Uterus (tissue), 4 donors: ENCODE data around the gene DAPK2. TPM values are rescaled to one million over a fixed set of nuclear protein-coding genes. Genes with fewer than 3 reads are reported as not detected.

Source experiments
- DNase-seq, 2 donors: peaks; one replicate each; pipeline ENCODE4 v3.0.0-alpha.2; 2019 to 2020
- H3K27ac ChIP-seq, 2 donors: fragments of 200-600 bp; sonication (generic); 1 replicate in 1 of 2; 2 replicates in 1 of 2; pipeline ENCODE4 v1.5.1; 2016 to 2018
- H3K27me3 ChIP-seq, 2 donors: fragments of 200-600 bp; sonication (generic); one replicate each; pipeline ENCODE4 v1.5.1; 2018 to 2019; ENCODE audit warnings: control low read depth in 1 of 2
- H3K36me3 ChIP-seq, 2 donors: fragments of 200-600 bp; sonication (generic); one replicate each; pipeline ENCODE4 v1.5.1; 2019; ENCODE audit warnings: control low read depth in 1 of 2
- H3K4me1 ChIP-seq, 2 donors: fragments of 200-600 bp; sonication (generic); one replicate each; pipeline ENCODE4 v1.5.1; 2018 to 2019; ENCODE audit warnings: control low read depth in 1 of 2
- H3K4me3 ChIP-seq, 2 donors: fragments of 200-600 bp; sonication (generic); 1 replicate in 1 of 2; 2 replicates in 1 of 2; pipeline ENCODE4 v1.5.1; 2018 to 2019; ENCODE audit warnings: mild to moderate bottlenecking in 1 of 2
- H3K9me3 ChIP-seq, 2 donors: fragments of 200-600 bp; sonication (generic); one replicate each; pipeline ENCODE4 v1.5.1; 2019; ENCODE audit warnings: control low read depth in 1 of 2
- POLR2A ChIP-seq, 2 donors: fragments of 450-650 bp; IDR thresholded peaks; one replicate each; pipeline ENCODE4 v1.6.1; 2016; ENCODE audit warnings: antibody characterized with exemption in 2 of 2, mild to moderate bottlenecking in 1 of 2, moderate library complexity in 1 of 2
- intact Hi-C: fragments of 100-400 bp; cut with DNase I; formaldehyde crosslinking; loops from one replicate; pipeline ENCODE4 v1.15.1; 2023; ENCODE audit warnings: low total_unique reads
- total RNA-seq, 4 donors: library from RNA; depleted of rRNA in 3 of 4; stranded (reverse); fragments of >200 nt in 3 of 4; gene quantifications; one replicate each; pipeline versions ENCODE4 v1.1.0 to v1.2.4, GENCODE V29; 2014 to 2023
- TF ChIP-seq, protein P1 (sequence below), 4 experiments: fragments of 200-600 bp in 2 of 4; fragments of 450-650 bp in 2 of 4; sonication (generic) in 2 of 4; IDR thresholded peaks; one replicate each; pipeline ENCODE4 v1.5.1; 2016 to 2019; ENCODE audit warnings: antibody characterized with exemption in 4 of 4, mild to moderate bottlenecking in 2 of 4, moderate library complexity in 1 of 4
- donor health status: DM: yes; HTN: yes; CAD: no.

DAPK2 gene
- total RNA-seq, 4 donors from 2014 or later = 0.88 to 5.3 (median 1.4) TPM

DNA sequence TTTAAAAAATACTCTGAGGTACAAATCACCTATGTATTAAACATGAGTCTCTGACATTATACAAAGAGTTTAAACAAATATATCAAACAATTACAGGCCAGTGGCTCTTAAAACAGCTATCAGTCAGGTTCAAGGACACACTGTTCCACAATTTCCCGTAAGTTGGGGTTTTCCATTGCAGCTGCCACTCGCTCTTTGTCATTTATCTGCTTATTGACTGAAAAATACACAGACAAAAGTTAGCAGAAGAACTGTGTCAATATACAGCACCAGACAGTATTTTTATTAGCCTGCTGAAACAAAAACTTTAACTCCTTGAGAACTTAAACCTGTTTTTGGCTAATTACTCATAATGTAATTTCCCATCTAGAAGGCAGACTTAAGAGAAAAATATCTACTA, 26.5 kb upstream of the DAPK2 start:
- peak overlapping the region in 1 of 2 donors; percentile 29 for H3K27ac ChIP-seq
- no peaks in the 10 kb centered on the region for H3K9me3 ChIP-seq
- H3K36me3 ChIP-seq = no peaks in the 10 kb centered on the region
- no peaks in the 10 kb centered on the region for H3K27me3 ChIP-seq
- TF ChIP-seq POLR2A (IDR thresholded peaks at IDR 0.05) = no peak
- TF ChIP-seq, protein P1, sequence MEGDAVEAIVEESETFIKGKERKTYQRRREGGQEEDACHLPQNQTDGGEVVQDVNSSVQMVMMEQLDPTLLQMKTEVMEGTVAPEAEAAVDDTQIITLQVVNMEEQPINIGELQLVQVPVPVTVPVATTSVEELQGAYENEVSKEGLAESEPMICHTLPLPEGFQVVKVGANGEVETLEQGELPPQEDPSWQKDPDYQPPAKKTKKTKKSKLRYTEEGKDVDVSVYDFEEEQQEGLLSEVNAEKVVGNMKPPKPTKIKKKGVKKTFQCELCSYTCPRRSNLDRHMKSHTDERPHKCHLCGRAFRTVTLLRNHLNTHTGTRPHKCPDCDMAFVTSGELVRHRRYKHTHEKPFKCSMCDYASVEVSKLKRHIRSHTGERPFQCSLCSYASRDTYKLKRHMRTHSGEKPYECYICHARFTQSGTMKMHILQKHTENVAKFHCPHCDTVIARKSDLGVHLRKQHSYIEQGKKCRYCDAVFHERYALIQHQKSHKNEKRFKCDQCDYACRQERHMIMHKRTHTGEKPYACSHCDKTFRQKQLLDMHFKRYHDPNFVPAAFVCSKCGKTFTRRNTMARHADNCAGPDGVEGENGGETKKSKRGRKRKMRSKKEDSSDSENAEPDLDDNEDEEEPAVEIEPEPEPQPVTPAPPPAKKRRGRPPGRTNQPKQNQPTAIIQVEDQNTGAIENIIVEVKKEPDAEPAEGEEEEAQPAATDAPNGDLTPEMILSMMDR (IDR thresholded peaks at IDR 0.05) = no peak
- H3K4me1 ChIP-seq = peaks cover 0 to 9% of the 10 kb centered on the region in 2 donors
- no peak for DNase-seq
- no peak overlapping the region for H3K4me3 ChIP-seq
- intact Hi-C loops = no loop called here

DNA sequence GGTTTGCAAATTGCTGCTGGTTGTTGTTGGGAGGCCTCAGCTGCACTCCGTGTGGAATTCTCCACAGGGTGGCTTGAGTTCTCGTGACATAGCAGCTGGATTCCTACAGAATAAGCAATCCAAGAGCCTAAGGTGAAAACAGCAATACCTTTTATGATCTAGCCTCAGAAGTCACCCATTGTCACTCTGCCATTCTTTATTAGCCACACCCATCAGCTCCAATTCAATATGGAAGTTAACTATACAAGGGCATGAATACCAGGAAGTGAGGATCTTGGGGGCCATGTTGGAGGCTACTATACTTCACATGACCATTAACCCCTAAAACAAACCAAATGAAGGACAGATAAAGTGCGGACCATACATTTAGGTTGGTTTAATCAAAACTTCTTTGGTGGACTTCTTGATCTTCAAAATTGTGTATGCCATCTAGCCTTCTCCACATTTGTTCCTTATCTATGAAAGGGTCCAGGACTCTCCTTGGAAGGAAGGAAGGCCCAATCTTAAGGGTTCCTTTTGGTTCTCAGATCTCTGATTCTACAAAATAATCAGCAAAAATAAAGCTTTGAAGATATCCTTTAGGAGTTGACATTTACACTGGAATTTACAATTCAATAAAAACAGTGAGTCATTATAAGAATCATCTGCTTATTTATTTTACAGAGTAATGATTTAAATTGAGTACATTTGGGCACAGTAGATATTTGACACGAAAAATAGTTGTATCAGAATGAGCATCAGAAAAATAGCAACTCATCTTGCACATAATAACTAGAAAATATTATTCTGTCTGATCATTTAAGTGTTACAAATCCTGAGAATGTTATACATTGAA, 25.9 kb upstream of the DAPK2 start:
- intact Hi-C loops = no loop called here
- no peak for DNase-seq
- peak overlapping the region; percentile 76 to 78 for H3K27ac ChIP-seq

DNA sequence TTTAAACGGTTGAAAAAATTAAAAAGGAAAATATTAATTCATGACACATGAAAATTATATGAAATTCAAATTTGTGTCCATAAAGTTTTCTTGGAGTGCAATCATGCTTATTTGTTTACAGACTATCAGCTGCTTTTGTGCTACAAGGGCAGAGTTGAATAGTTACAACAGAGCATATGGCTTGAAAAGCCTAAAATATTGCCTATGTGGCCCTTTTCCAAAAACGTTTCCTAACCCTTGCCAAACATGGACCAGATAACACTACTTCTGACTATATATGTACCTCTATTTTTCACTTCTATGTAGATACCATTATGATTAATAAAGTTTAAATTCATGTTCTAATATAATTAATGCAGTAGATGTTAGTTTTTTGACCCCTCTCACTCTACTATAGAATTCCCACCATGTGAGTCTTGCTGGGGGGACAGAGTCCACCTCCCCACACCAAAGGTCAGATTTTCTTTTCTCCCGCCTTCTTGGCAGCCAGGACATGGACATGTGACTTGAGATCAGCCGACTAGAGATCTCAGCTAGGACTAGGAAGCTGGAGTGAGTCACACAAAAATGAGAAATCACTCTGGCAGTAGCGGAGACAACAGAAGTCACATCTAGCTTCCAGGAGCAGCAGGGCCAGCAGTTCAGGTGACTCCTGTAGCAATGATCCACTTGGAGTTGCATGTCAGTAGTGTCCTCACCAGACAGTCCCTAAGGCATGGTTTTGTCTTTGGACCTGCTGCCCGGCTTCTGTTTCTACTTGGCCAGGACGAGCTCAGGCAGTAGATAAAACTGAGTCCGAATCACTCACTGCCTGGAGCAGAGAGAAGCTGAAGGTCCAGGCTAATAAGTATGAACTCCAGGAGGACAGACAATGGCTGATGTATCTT, 24.9 kb upstream of the DAPK2 start:
- Histone ChIP-seq H3K36me3 (no peaks in the 10 kb centered on the region), H3K27ac (peak overlapping the region; percentile 76 to 78), H3K4me3 (no peak overlapping the region), H3K27me3 (no peaks in the 10 kb centered on the region), H3K4me1 (peaks cover 0 to 9% of the 10 kb centered on the region in 2 donors), H3K9me3 (no peaks in the 10 kb centered on the region)
- DNase-seq = peak; percentile 75 to 85
- no peak for TF ChIP-seq POLR2A (IDR thresholded peaks at IDR 0.05)
- TF ChIP-seq, protein P1 (IDR thresholded peaks at IDR 0.05) = peak in 1 of 4 experiments; percentile 16
- intact Hi-C loops = no loop called here

More for the DNA sequence above, 25.9 kb upstream of the DAPK2 start:
- Histone ChIP-seq H3K4me3 (no peak overlapping the region), H3K9me3 (no peaks in the 10 kb centered on the region), H3K36me3 (no peaks in the 10 kb centered on the region), H3K27me3 (no peaks in the 10 kb centered on the region), H3K4me1 (peaks cover 0 to 9% of the 10 kb centered on the region in 2 donors)
- TF ChIP-seq, protein P1 (IDR thresholded peaks at IDR 0.05) = no peak
- no peak for TF ChIP-seq POLR2A (IDR thresholded peaks at IDR 0.05)

DNA sequence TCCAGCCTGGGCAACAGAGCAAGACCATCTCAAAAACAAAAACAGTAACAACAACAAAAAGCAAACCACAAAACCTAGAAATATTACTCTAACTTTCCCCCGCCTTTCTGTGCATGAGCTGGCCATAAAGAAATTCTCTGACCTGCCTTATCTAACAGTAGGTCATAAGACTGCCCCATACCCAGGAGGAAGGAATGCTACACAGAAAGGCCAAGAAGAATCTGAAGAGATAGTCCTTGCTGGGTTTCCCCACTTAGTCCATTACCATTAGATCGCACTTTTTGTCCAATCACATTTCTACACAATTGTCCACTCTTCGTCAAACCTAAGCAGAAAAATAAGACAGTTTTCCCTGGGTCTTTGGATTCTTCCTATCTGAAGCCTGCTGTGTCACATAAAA, 23.8 kb upstream of the DAPK2 start:
- intact Hi-C loops = no loop called here
- no peaks in the 10 kb centered on the region for H3K27me3 ChIP-seq
- no peak for TF ChIP-seq POLR2A (IDR thresholded peaks at IDR 0.05)
- TF ChIP-seq, protein P1 (IDR thresholded peaks at IDR 0.05) = no peak
- DNase-seq = no peak
- peaks cover 0 to 9% of the 10 kb centered on the region in 2 donors for H3K4me1 ChIP-seq
- H3K4me3 ChIP-seq = no peak overlapping the region
- peak overlapping the region; percentile 76 to 78 for H3K27ac ChIP-seq
- H3K36me3 ChIP-seq = no peaks in the 10 kb centered on the region
- H3K9me3 ChIP-seq = no peaks in the 10 kb centered on the region
